ENCODE results near the gene TASOR. TPM values are rescaled to one million over a fixed set of nuclear protein-coding genes. Genes with fewer than 3 reads are reported as not detected.
"Not testable (repeated sequence)": the region's sequence is repeated elsewhere in the genome, so short reads cannot be mapped to it uniquely, and the experiment has no call there.

Gene TASOR
- total and polyA plus RNA-seq, 2 of the 8 experiments (the other 6 are each of a cell fraction or from before 2014, with no cell fraction given), result 12.2 to 45.5 TPM

GRCh38 chr3:56707412-56707811 is 24.3 kb upstream of the TASOR start:
- POLR2A ChIA-PET (ENCODE audit: partially characterized antibody); H3K79me2 ChIP-seq (ENCODE audit: control insufficient read depth in 1 of 2, insufficient read depth in 2 of 2, low read length in 2 of 2); H2BK120ac ChIP-seq (replicated peaks; ENCODE audit: low read depth, low read length); H3K9ac ChIP-seq (replicated peaks in 1 of 4; ENCODE audit: extremely low read depth in 1 of 4, low read depth in 3 of 4, low read length in 3 of 4); H3K18ac ChIP-seq (ENCODE audit: extremely low read depth, low read length); H4K20me1 ChIP-seq (replicated peaks in 1 of 2; ENCODE audit: control insufficient read depth in 1 of 2, insufficient read depth in 2 of 2, low read length in 2 of 2); H3K27me3 ChIP-seq (replicated peaks in 1 of 4; ENCODE audit: control insufficient read depth in 3 of 4, extremely low read depth in 1 of 4, insufficient read depth in 3 of 4, low read length in 3 of 4); H3K27ac ChIP-seq (ENCODE audit: low read depth, low read length); H2BK20ac ChIP-seq (ENCODE audit: low read length); H3K4ac ChIP-seq (replicated peaks; ENCODE audit: insufficient read length, low read depth, low read length); H3K56ac ChIP-seq (replicated peaks; ENCODE audit: insufficient read length, low read depth, low read length); H3K14ac ChIP-seq (ENCODE audit: insufficient read length); H2BK15ac ChIP-seq (ENCODE audit: low read length); H3K4me3 ChIP-seq (ENCODE audit: extremely low read depth in 1 of 4, insufficient read depth in 2 of 4, low read depth in 3 of 4, low read length in 4 of 4); DNase-seq (ENCODE audit: low read depth in 1 of 2, low spot score in 2 of 2); FAIRE-seq; H2BK12ac ChIP-seq (ENCODE audit: low read depth, low read length); H2AK5ac ChIP-seq (ENCODE audit: low read depth, low read length); H3K36me3 ChIP-seq (ENCODE audit: control insufficient read depth in 2 of 4, insufficient read depth in 4 of 4, low read length in 3 of 4); H4K5ac ChIP-seq (ENCODE audit: insufficient read length, low read depth, low read length); H2AFZ ChIP-seq (ENCODE audit: low read length); H3K4me1 ChIP-seq (replicated peaks in 1 of 4; ENCODE audit: control insufficient read depth in 3 of 4, insufficient read depth in 4 of 4, low read length in 3 of 4); H3K79me1 ChIP-seq (ENCODE audit: low read depth, low read length); H3K23me2 ChIP-seq (ENCODE audit: low read depth, low read length); H2BK5ac ChIP-seq (ENCODE audit: low read depth, low read length); H3K9me3 ChIP-seq (ENCODE audit: insufficient read depth in 2 of 2, low read depth in 1 of 2, low read length in 1 of 2); H4K91ac ChIP-seq (replicated peaks; ENCODE audit: insufficient read length, low read length); H3K4me2 ChIP-seq (ENCODE audit: insufficient read depth in 1 of 2, low read depth in 2 of 2, low read length in 2 of 2); H4K8ac ChIP-seq (ENCODE audit: extremely low read depth, insufficient read depth, low read length); H3K23ac ChIP-seq (ENCODE audit: insufficient read length): not testable (repeated sequence)
- peak; percentile 26; a peak in 3 of 4 replicates for TF ChIP-seq RAD21 (IDR thresholded peaks at IDR 0.05 in 1 of 2, conservative IDR thresholded peaks at IDR 0.05 in 1 of 2; ENCODE audit: low read depth in 2 of 2, low read length in 2 of 2)
- TF ChIP-seq CTCF (IDR thresholded peaks at IDR 0.05; ENCODE audit: control extremely low read depth in 1 of 3, insufficient read depth in 1 of 3, low read depth in 1 of 3, low read length in 3 of 3), result 0 out of 4 replicates have a peak, but pooled peaks of 1 of the 3 experiments have one; percentile 14
- CTCF ChIA-PET (ENCODE audit: partially characterized antibody), result interaction anchor here (0.7 to 3.2 kb wide), 6 partner anchors 99 to 549 kb away, joined by 3 to 24 read pairs (median 4); no protein-coding TSS in a partner anchor
- 79% methylated on average over 5 of the region's 6 CpGs; no CpG with 5 or more reads in 1 of the 2 experiments for WGBS, 2 experiments (ENCODE audit: extremely low coverage in 1 of 2, insufficient coverage in 1 of 2, insufficient read length in 1 of 2, insufficient replicate concordance in 2 of 2, low coverage in 1 of 2, low lambda C conversion rate in 2 of 2, missing lambda C conversion rate in 1 of 2)

Data from H1 (cell line).